ENCODE measurements around the gene CPPED1.

Gene CPPED1

DNA sequence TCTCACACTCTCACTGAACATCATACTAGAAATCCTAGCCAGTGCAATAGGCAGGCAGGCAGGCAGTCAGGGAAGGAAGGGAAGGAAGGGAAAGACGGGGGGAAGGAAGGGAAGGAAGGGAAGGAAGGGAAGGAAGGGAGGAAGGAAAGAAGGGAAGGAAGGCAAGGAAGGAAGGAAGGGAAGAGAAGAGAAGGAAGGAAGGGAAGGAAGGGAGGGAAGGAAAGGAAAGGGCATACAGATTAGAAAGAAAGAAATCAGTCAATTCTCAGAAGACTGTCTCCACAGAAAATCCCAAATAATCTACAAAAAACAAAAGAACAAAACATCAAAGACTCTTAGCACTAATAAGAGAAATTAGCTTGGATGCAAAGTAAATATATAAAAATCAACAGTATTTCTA lies 93.9 kb downstream of the CPPED1 start:
- H3K27me3 ChIP-seq (ENCODE audit: control insufficient read depth, insufficient read depth, low read length) = no peaks in the 10 kb centered on the region
- WGBS (ENCODE audit: insufficient coverage, insufficient read length) = no CpG with 5 or more reads among the region's 1 CpG
- no peak overlapping the region for H3K27ac ChIP-seq (ENCODE audit: low read length)
- H3K9me3 ChIP-seq (ENCODE audit: control insufficient read depth, insufficient read depth, low read length) = no peaks in the 10 kb centered on the region
- H3K4me1 ChIP-seq (ENCODE audit: control insufficient read depth, insufficient read depth, low read length) = no peaks in the 10 kb centered on the region; the same call in 1 of the 2 replicates
- no peak overlapping the region for H3K4me3 ChIP-seq (ENCODE audit: low read length)
- no peak for DNase-seq (ENCODE audit: low read depth, low spot score)
- no peaks in the 10 kb centered on the region for H3K36me3 ChIP-seq (ENCODE audit: control insufficient read depth, insufficient read depth, low read length)

DNA sequence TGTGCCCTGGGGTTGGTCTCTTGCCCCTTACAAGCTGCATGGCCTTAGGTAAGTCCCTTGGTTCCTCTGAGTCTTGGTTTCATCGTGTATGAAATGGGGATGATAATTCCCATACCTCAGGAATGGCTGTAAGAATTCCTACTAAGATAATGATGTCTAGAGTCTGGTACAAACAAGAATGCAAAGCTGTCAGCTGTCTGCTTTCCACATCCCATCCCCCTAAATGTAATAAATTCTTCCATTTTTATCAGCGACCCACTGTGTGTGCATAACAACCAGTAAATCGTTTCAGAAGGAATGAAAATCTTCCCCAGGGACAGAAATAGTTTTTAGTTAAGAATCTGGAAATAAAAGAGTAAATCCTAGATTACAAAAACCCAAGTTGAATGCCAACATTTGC lies 95.4 kb downstream of the CPPED1 start:
- Histone ChIP-seq H3K36me3 (ENCODE audit: control insufficient read depth, insufficient read depth, low read length) (no peaks in the 10 kb centered on the region), H3K27ac (ENCODE audit: low read length) (no peak overlapping the region), H3K4me3 (ENCODE audit: low read length) (no peak overlapping the region), H3K27me3 (ENCODE audit: control insufficient read depth, insufficient read depth, low read length) (no peaks in the 10 kb centered on the region), H3K9me3 (ENCODE audit: control insufficient read depth, insufficient read depth, low read length) (no peaks in the 10 kb centered on the region), H3K4me1 (ENCODE audit: control insufficient read depth, insufficient read depth, low read length) (no peaks in the 10 kb centered on the region; the same call in 1 of the 2 replicates)
- no CpG with 5 or more reads among the region's 3 CpGs for WGBS (ENCODE audit: insufficient coverage, insufficient read length)
- no peak for DNase-seq (ENCODE audit: low read depth, low spot score)

DNA sequence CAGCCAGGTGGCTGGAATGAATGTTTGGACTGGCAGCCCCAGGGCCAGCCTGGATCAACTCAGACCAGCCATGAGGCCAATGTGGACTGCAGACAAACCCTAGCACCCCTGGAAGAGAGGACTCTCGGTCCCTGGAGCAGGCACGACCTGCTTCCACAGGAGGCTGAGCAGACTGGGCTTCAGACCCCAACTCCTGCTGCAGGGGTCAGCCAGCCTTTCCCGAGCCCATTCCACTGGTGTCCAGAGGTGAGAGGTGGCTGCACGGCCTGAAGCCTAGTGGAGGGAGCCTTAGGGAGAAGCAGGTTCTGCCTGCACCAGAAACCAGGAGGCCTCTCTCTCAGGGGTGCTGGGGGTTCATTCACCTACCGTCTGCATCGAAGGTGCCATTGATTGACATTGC lies 97.1 kb downstream of the CPPED1 start:
- no CpG with 5 or more reads among the region's 6 CpGs for WGBS (ENCODE audit: insufficient coverage, insufficient read length)
- DNase-seq (ENCODE audit: low read depth, low spot score) = no peak
- no peak overlapping the region for H3K4me3 ChIP-seq (ENCODE audit: low read length)
- H3K27me3 ChIP-seq (ENCODE audit: control insufficient read depth, insufficient read depth, low read length) = no peaks in the 10 kb centered on the region
- H3K27ac ChIP-seq (ENCODE audit: low read length) = no peak overlapping the region
- H3K9me3 ChIP-seq (ENCODE audit: control insufficient read depth, insufficient read depth, low read length) = no peaks in the 10 kb centered on the region
- no peaks in the 10 kb centered on the region for H3K36me3 ChIP-seq (ENCODE audit: control insufficient read depth, insufficient read depth, low read length)
- H3K4me1 ChIP-seq (ENCODE audit: control insufficient read depth, insufficient read depth, low read length) = no peaks in the 10 kb centered on the region; the same call in 1 of the 2 replicates

DNA sequence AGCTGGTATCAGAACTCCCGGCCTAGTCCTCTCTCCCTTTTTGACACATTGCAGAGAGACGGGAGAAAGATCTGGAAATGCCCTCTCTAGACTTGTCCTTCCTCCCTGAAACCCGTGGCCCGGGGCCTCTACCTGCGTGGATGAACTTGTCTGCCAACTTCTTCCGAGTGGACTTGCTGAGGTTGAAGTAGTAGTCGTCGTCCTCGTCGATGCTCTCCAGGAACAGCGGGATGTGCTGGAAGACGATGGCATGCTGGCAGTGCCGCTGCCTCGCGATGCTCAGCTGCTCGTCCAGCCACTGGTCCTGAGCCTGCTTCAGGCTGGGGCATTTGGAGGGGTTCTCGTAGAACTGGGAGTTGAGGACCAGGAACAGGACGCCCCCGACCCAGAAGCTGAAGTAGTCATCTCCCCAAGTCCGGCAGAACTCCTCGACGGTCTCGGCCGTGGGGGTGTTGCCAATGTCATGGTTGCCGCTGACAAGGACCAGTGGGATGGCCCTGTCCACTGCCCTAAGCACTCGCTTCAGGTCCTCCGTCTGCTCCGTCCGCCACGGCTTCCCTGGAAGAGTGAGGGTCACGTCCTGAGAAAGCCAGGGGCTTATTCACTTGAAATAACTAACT lies 99.1 kb downstream of the CPPED1 start:
- H3K27me3 ChIP-seq (ENCODE audit: control insufficient read depth, insufficient read depth, low read length) = no peaks in the 10 kb centered on the region
- H3K36me3 ChIP-seq (ENCODE audit: control insufficient read depth, insufficient read depth, low read length) = no peaks in the 10 kb centered on the region
- H3K4me3 ChIP-seq (ENCODE audit: low read length) = no peak overlapping the region
- H3K27ac ChIP-seq (ENCODE audit: low read length) = no peak overlapping the region
- H3K4me1 ChIP-seq (ENCODE audit: control insufficient read depth, insufficient read depth, low read length) = no peaks in the 10 kb centered on the region; the same call in 1 of the 2 replicates
- no peak for DNase-seq (ENCODE audit: low read depth, low spot score)
- no peaks in the 10 kb centered on the region for H3K9me3 ChIP-seq (ENCODE audit: control insufficient read depth, insufficient read depth, low read length)
- WGBS (ENCODE audit: insufficient coverage, insufficient read length) = no CpG with 5 or more reads among the region's 31 CpGs

DNA sequence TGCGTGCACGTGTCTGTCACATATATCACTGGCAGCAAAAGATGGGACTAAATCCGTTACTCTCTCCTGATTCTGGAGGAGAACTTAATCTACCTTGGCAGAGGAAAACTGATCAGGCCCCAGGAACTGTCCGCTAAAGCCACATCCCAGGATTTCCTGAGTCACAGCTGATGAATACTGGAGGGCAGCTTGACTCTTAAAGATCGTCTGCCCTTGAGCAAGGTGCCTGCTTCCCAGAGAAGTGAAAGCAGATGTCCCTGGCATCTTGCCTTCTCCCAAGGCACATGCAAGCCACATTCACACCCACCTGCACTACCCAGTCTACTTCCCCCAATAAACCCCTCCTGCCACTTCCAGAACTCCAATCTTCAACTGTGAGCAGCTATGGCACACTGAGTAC lies 99.8 kb downstream of the CPPED1 start:
- Histone ChIP-seq H3K4me3 (ENCODE audit: low read length) (no peak overlapping the region), H3K9me3 (ENCODE audit: control insufficient read depth, insufficient read depth, low read length) (no peaks in the 10 kb centered on the region), H3K27ac (ENCODE audit: low read length) (no peak overlapping the region), H3K27me3 (ENCODE audit: control insufficient read depth, insufficient read depth, low read length) (no peaks in the 10 kb centered on the region), H3K4me1 (ENCODE audit: control insufficient read depth, insufficient read depth, low read length) (no peaks in the 10 kb centered on the region; the same call in 1 of the 2 replicates), H3K36me3 (ENCODE audit: control insufficient read depth, insufficient read depth, low read length) (no peaks in the 10 kb centered on the region)
- no CpG with 5 or more reads among the region's 5 CpGs for WGBS (ENCODE audit: insufficient coverage, insufficient read length)
- DNase-seq (ENCODE audit: low read depth, low spot score) = no peak

DNA sequence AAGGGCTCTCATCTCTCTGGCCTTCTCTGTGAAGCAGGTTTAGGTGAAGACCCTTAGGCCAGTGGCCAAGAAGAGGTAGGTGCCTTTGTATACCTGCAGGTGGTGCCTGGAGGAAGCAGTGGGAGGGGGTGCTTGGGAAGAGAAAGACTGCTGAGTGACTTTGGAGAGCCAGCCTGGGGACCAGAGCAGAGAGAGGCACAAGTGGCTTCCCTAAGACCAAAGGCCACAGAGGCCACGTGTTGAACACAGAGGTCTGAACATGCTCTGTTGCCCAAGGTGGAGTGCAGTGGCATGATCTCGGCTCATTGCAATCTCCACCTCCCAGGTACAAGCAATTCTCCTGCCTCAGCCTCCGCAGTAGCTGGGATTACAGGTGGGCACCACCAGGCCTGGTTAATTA lies 103.5 kb downstream of the CPPED1 start:
- no peak for DNase-seq (ENCODE audit: low read depth, low spot score)
- Histone ChIP-seq H3K4me3 (ENCODE audit: low read length) (no peak overlapping the region), H3K9me3 (ENCODE audit: control insufficient read depth, insufficient read depth, low read length) (no peaks in the 10 kb centered on the region), H3K27ac (ENCODE audit: low read length) (no peak overlapping the region), H3K27me3 (ENCODE audit: control insufficient read depth, insufficient read depth, low read length) (no peaks in the 10 kb centered on the region), H3K4me1 (ENCODE audit: control insufficient read depth, insufficient read depth, low read length) (no peaks in the 10 kb centered on the region), H3K36me3 (ENCODE audit: control insufficient read depth, insufficient read depth, low read length) (no peaks in the 10 kb centered on the region)
- WGBS (ENCODE audit: insufficient coverage, insufficient read length) = no CpG with 5 or more reads among the region's 3 CpGs

DNA sequence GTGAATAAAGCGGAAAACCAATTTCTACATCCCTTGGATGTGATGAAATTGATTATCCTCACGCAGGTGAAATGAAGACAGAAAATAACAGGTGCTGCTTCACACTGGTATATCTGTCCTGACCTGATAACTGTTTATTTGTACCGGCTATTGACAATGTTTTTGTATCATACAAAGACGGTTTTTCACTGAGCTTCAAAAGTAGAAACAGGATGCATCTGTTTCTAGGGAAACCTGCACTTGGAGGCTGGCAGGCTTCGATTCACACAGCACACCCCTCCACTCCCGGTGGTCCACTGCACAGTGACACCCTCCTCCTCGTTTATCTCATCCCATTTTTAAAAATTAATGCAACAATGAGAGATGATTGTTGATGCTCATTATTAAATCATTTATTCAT lies 104.5 kb downstream of the CPPED1 start:
- no CpG with 5 or more reads among the region's 7 CpGs for WGBS (ENCODE audit: insufficient coverage, insufficient read length)
- Histone ChIP-seq H3K4me3 (ENCODE audit: low read length) (no peak overlapping the region), H3K9me3 (ENCODE audit: control insufficient read depth, insufficient read depth, low read length) (no peaks in the 10 kb centered on the region), H3K36me3 (ENCODE audit: control insufficient read depth, insufficient read depth, low read length) (no peaks in the 10 kb centered on the region), H3K4me1 (ENCODE audit: control insufficient read depth, insufficient read depth, low read length) (no peaks in the 10 kb centered on the region), H3K27ac (ENCODE audit: low read length) (no peak overlapping the region), H3K27me3 (ENCODE audit: control insufficient read depth, insufficient read depth, low read length) (no peaks in the 10 kb centered on the region)
- DNase-seq (ENCODE audit: low read depth, low spot score) = no peak

DNA sequence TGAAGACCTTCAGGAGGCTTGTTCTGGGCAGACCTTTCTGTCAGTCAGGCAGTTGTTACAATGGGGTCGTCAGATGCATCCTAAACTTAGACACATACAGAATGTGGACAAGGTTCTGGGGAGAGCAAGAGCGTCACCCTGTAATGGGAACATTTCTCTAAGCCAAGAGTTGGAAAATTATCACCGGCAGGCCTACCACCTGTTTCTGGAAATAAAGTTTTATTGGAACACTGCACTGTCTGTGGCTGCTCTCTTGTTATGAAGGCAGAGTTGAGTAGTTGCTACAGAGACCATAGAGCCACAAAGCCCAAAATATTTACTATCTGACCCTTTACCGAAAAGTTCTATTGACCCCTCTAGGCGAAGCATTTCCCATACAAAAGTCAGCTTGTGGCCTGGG lies 106.2 kb downstream of the CPPED1 start:
- Histone ChIP-seq H3K27me3 (ENCODE audit: control insufficient read depth, insufficient read depth, low read length) (no peaks in the 10 kb centered on the region), H3K9me3 (ENCODE audit: control insufficient read depth, insufficient read depth, low read length) (no peaks in the 10 kb centered on the region), H3K4me1 (ENCODE audit: control insufficient read depth, insufficient read depth, low read length) (no peaks in the 10 kb centered on the region), H3K27ac (ENCODE audit: low read length) (no peak overlapping the region), H3K4me3 (ENCODE audit: low read length) (no peak overlapping the region), H3K36me3 (ENCODE audit: control insufficient read depth, insufficient read depth, low read length) (no peaks in the 10 kb centered on the region)
- DNase-seq (ENCODE audit: low read depth, low spot score) = no peak
- WGBS (ENCODE audit: insufficient coverage, insufficient read length) = no CpG with 5 or more reads among the region's 5 CpGs

DNA sequence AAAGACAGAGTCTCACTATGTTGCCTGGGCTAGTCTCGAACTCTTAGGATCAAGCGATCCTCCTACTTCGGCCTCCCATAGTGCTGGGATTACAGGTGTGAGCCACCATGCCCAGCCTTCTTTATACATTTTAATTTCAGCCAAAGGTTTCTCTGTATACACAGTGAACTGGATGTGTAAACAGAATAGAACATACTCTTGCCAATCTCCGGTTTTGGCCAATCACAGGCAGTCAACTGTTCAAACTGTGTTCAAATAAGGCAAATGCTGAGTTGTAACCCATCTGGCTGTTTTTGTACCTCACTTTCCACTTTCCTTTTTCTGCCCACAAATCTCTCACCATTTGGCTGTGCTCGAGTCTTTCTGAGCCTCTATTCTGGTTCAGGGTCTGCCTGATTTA lies 108.2 kb downstream of the CPPED1 start:
- Histone ChIP-seq H3K27ac (ENCODE audit: low read length) (no peak overlapping the region), H3K4me3 (ENCODE audit: low read length) (no peak overlapping the region), H3K36me3 (ENCODE audit: control insufficient read depth, insufficient read depth, low read length) (no peaks in the 10 kb centered on the region), H3K4me1 (ENCODE audit: control insufficient read depth, insufficient read depth, low read length) (no peaks in the 10 kb centered on the region), H3K27me3 (ENCODE audit: control insufficient read depth, insufficient read depth, low read length) (no peaks in the 10 kb centered on the region), H3K9me3 (ENCODE audit: control insufficient read depth, insufficient read depth, low read length) (no peaks in the 10 kb centered on the region)
- DNase-seq (ENCODE audit: low read depth, low spot score) = no peak
- WGBS (ENCODE audit: insufficient coverage, insufficient read length) = no CpG with 5 or more reads among the region's 5 CpGs

DNA sequence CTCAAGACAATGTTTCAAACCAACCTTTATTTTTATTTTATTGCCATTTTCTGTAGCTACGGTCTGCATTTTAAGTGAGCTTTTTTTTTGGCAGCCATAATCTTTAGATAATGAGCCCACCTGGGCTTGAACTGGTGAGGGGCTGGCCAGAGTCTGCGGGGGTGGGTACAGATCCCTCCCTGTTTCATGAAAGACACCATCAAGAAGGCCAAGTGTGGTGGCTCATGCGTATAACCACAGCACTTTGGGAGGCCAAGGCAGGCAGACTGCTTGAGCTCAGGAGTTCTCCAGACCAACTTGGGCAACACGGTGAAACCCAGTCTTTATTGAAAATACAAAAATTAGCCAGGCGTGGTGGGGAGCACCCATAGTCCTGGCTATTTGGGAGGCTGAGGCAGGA lies 113.7 kb downstream of the CPPED1 start:
- Histone ChIP-seq H3K4me3 (ENCODE audit: low read length) (no peak overlapping the region), H3K4me1 (ENCODE audit: control insufficient read depth, insufficient read depth, low read length) (no peaks in the 10 kb centered on the region), H3K27ac (ENCODE audit: low read length) (no peak overlapping the region), H3K9me3 (ENCODE audit: control insufficient read depth, insufficient read depth, low read length) (no peaks in the 10 kb centered on the region), H3K36me3 (ENCODE audit: control insufficient read depth, insufficient read depth, low read length) (no peaks in the 10 kb centered on the region), H3K27me3 (ENCODE audit: control insufficient read depth, insufficient read depth, low read length) (no peaks in the 10 kb centered on the region)
- no CpG with 5 or more reads among the region's 5 CpGs for WGBS (ENCODE audit: insufficient coverage, insufficient read length)
- no peak for DNase-seq (ENCODE audit: low read depth, low spot score)

Measured in iPS DF 6.9 (cell line).